ENCODE results near the gene DNAJC5.

DNAJC5 gene

DNA sequence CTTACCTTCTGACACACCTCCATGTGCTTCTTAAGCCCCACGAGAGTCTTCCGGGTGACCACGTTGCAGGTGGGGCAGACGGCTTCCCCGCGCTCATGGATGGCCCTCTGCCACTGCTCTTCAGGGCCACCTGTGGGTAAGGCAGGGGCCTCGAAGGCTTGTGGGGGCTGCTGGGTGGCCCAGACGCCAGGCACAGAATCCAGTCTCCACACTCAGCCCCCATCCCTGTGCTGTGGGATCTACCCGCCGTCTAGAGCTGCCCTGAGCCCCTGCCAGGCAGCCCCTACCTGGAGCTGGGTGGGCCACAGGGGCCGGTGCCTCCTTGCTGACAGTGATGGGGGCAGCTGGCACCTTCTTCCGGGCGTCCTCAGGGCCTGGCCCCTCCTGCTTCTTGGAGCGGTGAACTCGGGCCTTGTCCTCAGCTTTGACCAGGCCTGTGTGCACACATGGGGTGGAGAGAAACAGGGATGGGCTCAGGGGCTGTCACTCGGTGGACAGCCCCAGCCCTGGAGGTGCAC lies 68.9 kb downstream of the DNAJC5 start:
- no peak for TF ChIP-seq CTCF (IDR thresholded peaks at IDR 0.05; ENCODE audit: low read depth, low read length, missing control alignments)

GRCh38 chr20:63964412-63964811 lies 69.5 kb downstream of the DNAJC5 start:
- no peak overlapping the region for H3K4me3 ChIP-seq (ENCODE audit: low read depth, low read length)
- no peak for DNase-seq (ENCODE audit: low read depth)
- no peak for TF ChIP-seq CTCF (IDR thresholded peaks at IDR 0.05; ENCODE audit: low read depth, low read length, missing control alignments)

More for the DNA sequence above, 68.9 kb downstream of the DNAJC5 start:
- H3K4me3 ChIP-seq (ENCODE audit: low read depth, low read length) = no peak overlapping the region
- no peak for DNase-seq (ENCODE audit: low read depth)

DNA sequence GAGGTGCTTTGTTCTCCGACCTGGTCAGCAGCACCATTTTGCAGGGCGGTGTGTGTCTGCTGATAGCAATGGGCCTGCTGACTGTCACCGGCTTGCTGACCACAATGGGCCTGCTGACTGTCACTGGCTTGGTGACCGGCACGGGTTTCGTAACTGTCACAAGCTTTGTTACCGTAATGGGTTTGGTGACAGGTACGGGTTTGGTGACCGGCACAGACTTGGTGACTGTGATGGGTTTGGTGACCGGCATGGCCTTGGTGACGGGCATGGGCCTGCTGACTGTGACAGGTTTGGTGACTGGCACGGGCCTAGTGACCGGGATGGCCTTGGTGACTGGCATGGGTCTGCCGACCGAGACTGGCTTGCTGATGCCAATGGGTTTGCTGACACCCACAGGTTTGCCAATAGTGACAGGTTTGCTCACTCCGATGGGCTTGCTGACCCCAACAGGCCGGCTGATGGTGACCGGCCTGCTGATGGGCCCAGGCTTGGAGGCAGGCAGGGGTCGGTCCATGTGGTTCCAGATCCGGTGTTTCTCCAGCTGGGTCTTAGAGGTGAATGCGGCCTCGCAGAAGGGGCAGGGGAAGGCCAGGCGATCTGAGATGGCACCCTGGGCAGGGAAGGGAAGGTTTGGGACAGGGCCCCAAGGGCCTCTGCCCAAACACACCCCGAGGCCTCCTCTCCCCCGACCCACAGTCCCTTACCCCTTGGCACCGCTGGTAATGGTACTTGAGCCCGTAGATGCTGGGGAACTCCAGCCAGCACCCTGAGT lies 71.4 kb downstream of the DNAJC5 start:
- DNase-seq (ENCODE audit: low read depth) = no peak

GRCh38 chr20:63966944-63967322 lies 72.0 kb downstream of the DNAJC5 start:
- TF ChIP-seq CTCF (IDR thresholded peaks at IDR 0.05; ENCODE audit: low read depth, low read length, missing control alignments) = no peak
- no peak for DNase-seq (ENCODE audit: low read depth)
- no peak overlapping the region for H3K4me3 ChIP-seq (ENCODE audit: low read depth, low read length)

More for the DNA sequence above, 71.4 kb downstream of the DNAJC5 start:
- no peak for TF ChIP-seq CTCF (IDR thresholded peaks at IDR 0.05; ENCODE audit: low read depth, low read length, missing control alignments)
- no peak overlapping the region for H3K4me3 ChIP-seq (ENCODE audit: low read depth, low read length)

DNA sequence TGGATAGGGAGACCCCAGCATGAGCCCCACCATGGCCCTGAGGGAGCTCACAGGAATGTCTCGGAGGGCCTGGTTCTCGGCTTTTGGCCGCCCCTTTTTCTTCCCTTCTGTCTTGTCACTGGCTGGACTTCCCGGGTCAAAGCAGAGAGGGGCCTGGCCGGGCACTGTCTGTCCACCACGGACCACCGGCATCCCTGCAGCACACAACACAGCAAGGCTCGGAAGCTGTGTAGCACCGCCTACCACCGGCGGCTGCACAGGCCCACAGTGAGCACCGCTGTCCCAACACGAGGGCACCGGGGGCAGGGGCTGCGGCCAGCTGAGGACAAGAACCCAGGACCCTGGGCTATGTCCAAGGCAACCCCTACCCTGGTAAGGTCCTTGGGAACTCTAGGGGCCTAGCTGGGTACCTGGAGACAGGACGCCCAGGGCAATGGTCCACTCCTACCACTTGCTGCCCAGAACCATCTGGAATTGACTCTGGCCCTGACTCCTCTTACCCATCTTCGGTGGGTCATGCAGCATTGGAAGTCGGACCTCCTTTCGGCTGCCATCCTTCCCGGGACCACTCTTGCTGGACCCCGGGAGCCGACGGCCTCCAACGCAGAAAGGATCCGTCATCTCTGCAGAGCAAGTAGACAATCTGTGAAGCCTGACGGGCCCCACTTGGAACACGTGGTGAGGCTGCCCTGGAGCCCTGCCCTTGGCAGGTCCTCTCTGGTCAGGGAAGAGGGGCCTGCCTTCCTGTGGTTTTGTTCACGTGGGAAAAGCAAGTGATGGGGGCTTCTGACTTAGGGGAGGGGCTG lies 72.6 kb downstream of the DNAJC5 start:
- no peak for DNase-seq (ENCODE audit: low read depth)
- no peak for TF ChIP-seq CTCF (IDR thresholded peaks at IDR 0.05; ENCODE audit: low read depth, low read length, missing control alignments)
- H3K4me3 ChIP-seq (ENCODE audit: low read depth, low read length) = no peak overlapping the region

DNA sequence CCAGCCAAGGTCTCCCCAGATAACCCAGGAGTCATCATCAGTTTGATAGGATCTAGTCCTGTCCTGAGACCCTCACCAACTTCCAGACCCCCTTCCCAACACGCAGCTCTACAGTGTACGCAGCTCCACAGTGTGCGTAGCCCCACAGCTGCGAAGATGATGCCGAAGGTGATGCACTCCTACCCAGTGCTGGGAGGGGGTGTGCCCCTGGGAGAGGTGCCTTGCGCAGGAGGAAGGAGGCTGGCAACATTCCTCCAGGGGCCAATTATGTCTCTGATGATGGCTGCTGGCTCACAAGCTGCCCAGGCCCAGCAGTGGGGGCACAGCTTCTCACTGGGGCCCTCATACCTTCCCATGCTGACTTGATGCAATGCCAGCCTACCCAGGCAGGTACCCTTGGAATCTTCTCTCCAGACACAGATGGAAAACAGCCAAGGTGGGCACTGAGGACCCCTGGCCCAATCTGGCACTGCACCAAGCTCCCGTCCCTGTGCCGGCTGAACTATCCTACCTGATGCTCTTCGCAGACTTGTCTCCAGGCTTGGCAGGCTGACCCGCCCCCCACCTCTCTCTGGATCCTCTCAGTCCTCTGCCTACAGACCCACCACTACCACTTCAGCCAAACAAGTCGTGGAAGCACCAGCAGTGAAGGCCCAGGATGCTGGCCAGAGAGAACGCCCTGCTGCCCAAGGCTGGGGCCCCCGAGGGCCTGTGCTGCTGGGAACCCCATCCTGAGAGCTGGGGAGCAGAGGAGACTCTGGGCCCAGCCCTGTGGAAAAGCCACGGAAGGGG lies 73.4 kb downstream of the DNAJC5 start:
- H3K4me3 ChIP-seq (ENCODE audit: low read depth, low read length) = peak overlapping the region; percentile 68
- DNase-seq (ENCODE audit: low read depth) = no peak
- TF ChIP-seq CTCF (IDR thresholded peaks at IDR 0.05; ENCODE audit: low read depth, low read length, missing control alignments) = no peak
